Glutamatergic neuron (in vitro differentiated cells): ENCODE results near the gene NAPA. TPM values are rescaled to one million over a fixed set of nuclear protein-coding genes. Genes with fewer than 3 reads are reported as not detected.

Experiments
- DNase-seq: peaks from one replicate; pipeline ENCODE4 v3.0.0; 2022
- H3K27ac Mint-ChIP-seq: one replicate; pipeline ENCODE4 v1.8.0; 2020; ENCODE audit warnings: mild to moderate bottlenecking, mixed read lengths, inconsistent platforms; ENCODE audit not compliant: unreplicated experiment
- H3K27me3 Mint-ChIP-seq: one replicate; pipeline ENCODE4 v1.8.0; 2020; ENCODE audit warnings: mild to moderate bottlenecking, moderate library complexity, mixed read lengths, inconsistent platforms; ENCODE audit not compliant: unreplicated experiment
- H3K36me3 Mint-ChIP-seq: one replicate; pipeline ENCODE4 v1.8.0; 2020; ENCODE audit warnings: mild to moderate bottlenecking, mixed read lengths, inconsistent platforms; ENCODE audit not compliant: unreplicated experiment
- H3K4me1 Mint-ChIP-seq: one replicate; pipeline ENCODE4 v1.8.0; 2020; ENCODE audit warnings: mild to moderate bottlenecking, low read depth, mixed read lengths, inconsistent platforms; ENCODE audit not compliant: unreplicated experiment
- H3K4me3 Mint-ChIP-seq: one replicate; pipeline ENCODE4 v1.8.0; 2020; ENCODE audit warnings: mild to moderate bottlenecking, mixed read lengths, inconsistent platforms; ENCODE audit not compliant: unreplicated experiment
- H3K9me3 Mint-ChIP-seq: one replicate; pipeline ENCODE4 v1.8.0; 2020; ENCODE audit warnings: mild to moderate bottlenecking, moderate library complexity, mixed read lengths, inconsistent platforms; ENCODE audit not compliant: unreplicated experiment
- CTCF ChIP-seq: fragments of 200-600 bp; sonication (generic); IDR thresholded peaks from one replicate; pipeline ENCODE4 v1.5.0; 2021; ENCODE audit not compliant: partially characterized antibody, unreplicated experiment
- total RNA-seq: library from RNA; stranded (reverse); fragmentation: NEBNext Ultra II Directional; extraction: Animal tissue kit (Norgen Biotek cat#: 25700); gene quantifications from one replicate; pipeline ENCODE4 v1.2.1, GENCODE V29; 2021; ENCODE audit not compliant: unreplicated experiment

The NAPA gene
- total RNA-seq, 1 donor from 2014 or later, result 262 TPM

- peaks cover 2% of the 10 kb centered on the region for H3K27me3 Mint-ChIP-seq
- TF ChIP-seq CTCF, result no peak
- H3K4me3 Mint-ChIP-seq, result no peak overlapping the region
- H3K9me3 Mint-ChIP-seq, result no peaks in the 10 kb centered on the region
- DNase-seq, result no peak
- no peaks in the 10 kb centered on the region for H3K4me1 Mint-ChIP-seq
- H3K27ac Mint-ChIP-seq, result no peak overlapping the region
- peaks cover 4% of the 10 kb centered on the region for H3K36me3 Mint-ChIP-seq
These were observed 22.6 kb upstream of the NAPA start for GRCh38 chr19:47537493-47537892.

- H3K36me3 Mint-ChIP-seq, result peaks cover 4% of the 10 kb centered on the region
- H3K4me3 Mint-ChIP-seq, result no peak overlapping the region
- no peak for TF ChIP-seq CTCF
- DNase-seq, result no peak
- peaks cover 2% of the 10 kb centered on the region for H3K27me3 Mint-ChIP-seq
- H3K4me1 Mint-ChIP-seq, result no peaks in the 10 kb centered on the region
- no peaks in the 10 kb centered on the region for H3K9me3 Mint-ChIP-seq
- no peak overlapping the region for H3K27ac Mint-ChIP-seq
These were observed 19.8 kb upstream of the NAPA start for GRCh38 chr19:47534628-47535027.

- H3K4me1 Mint-ChIP-seq, result no peaks in the 10 kb centered on the region
- H3K4me3 Mint-ChIP-seq, result no peak overlapping the region
- peaks cover 3% of the 10 kb centered on the region for H3K27me3 Mint-ChIP-seq
- no peaks in the 10 kb centered on the region for H3K9me3 Mint-ChIP-seq
- no peak for DNase-seq
- TF ChIP-seq CTCF, result no peak
- no peak overlapping the region for H3K27ac Mint-ChIP-seq
- peaks cover 4% of the 10 kb centered on the region for H3K36me3 Mint-ChIP-seq
These were observed 17.0 kb upstream of the NAPA start for GRCh38 chr19:47531640-47532387.

- Mint-ChIP-seq H3K27ac (no peak overlapping the region), H3K27me3 (peaks cover 3% of the 10 kb centered on the region), H3K36me3 (no peaks in the 10 kb centered on the region), H3K4me1 (no peaks in the 10 kb centered on the region), H3K4me3 (no peak overlapping the region), H3K9me3 (no peaks in the 10 kb centered on the region)
- no peak for DNase-seq
- TF ChIP-seq CTCF, result no peak
These were observed 14.3 kb upstream of the NAPA start for GRCh38 chr19:47529018-47529742.

GRCh38 chr19:47526798-47527197 is 11.9 kb upstream of the NAPA start:
- no peak for TF ChIP-seq CTCF
- no peak overlapping the region for H3K27ac Mint-ChIP-seq
- H3K4me3 Mint-ChIP-seq, result no peak overlapping the region
- no peaks in the 10 kb centered on the region for H3K36me3 Mint-ChIP-seq
- H3K4me1 Mint-ChIP-seq, result no peaks in the 10 kb centered on the region
- H3K9me3 Mint-ChIP-seq, result no peaks in the 10 kb centered on the region
- DNase-seq, result no peak
- peaks cover 1% of the 10 kb centered on the region for H3K27me3 Mint-ChIP-seq
